ENCODE results near the gene HYAL4. TPM values are rescaled to one million over a fixed set of nuclear protein-coding genes. Genes with fewer than 3 reads are reported as not detected.
"Not testable (repeated sequence)": the region's sequence is repeated elsewhere in the genome, so short reads cannot be mapped to it uniquely, and the experiment has no call there.

The HYAL4 gene
- total RNA-seq, 4 donors from 2014 or later: 0.95 to 2.8 (median 1.9) TPM

- Histone ChIP-seq H3K36me3 (no peaks in the 10 kb centered on the region), H3K4me3 (no peak overlapping the region), H3K4me1 (peaks cover 3% of the 10 kb centered on the region), H3K9me3 (no peaks in the 10 kb centered on the region), H3K27me3 (no peaks in the 10 kb centered on the region), H3K27ac (no peak overlapping the region)
- TF ChIP-seq CTCF (IDR thresholded peaks at IDR 0.05): no peak
- no peak for TF ChIP-seq EP300 (IDR thresholded peaks at IDR 0.05)
- TF ChIP-seq POLR2AphosphoS5 (IDR thresholded peaks at IDR 0.05): no peak
- no peak for TF ChIP-seq POLR2A (IDR thresholded peaks at IDR 0.05)
- DNase-seq (ENCODE audit: low spot score in 2 of 2): no peak
- WGBS: 81% methylated on average over 1 of the region's 1 CpG
Observed at GRCh38 chr7:123847868-123848267, 2.9 kb downstream of the HYAL4 start.

DNA sequence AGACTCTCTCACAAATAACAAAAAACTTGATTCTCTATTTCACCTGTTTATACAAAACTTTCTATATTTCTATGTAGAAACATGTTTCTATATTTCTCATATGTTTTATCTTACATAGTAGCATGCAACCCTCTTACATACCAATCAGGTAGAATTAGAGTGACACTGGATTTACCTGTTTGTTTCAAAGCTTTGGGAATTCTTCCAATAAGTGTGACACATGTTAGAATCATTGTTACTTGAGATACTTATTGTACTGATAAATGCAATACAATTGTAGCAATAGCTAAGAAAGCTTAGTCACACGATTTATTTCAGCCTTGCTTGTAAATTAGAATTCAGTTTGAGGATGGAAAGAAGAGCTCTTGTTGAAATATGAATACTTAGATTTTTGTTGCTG, 4.9 kb downstream of the HYAL4 start:
- H3K4me3 ChIP-seq: no peak overlapping the region
- H3K4me1 ChIP-seq: peaks cover 3% of the 10 kb centered on the region
- TF ChIP-seq POLR2A (IDR thresholded peaks at IDR 0.05) (no peak), EP300 (IDR thresholded peaks at IDR 0.05) (no peak), CTCF (IDR thresholded peaks at IDR 0.05) (no peak), POLR2AphosphoS5 (IDR thresholded peaks at IDR 0.05) (no peak)
- no peaks in the 10 kb centered on the region for H3K27me3 ChIP-seq
- H3K36me3 ChIP-seq: no peaks in the 10 kb centered on the region
- H3K27ac ChIP-seq: no peak overlapping the region
- 71% methylated on average over 1 of the region's 1 CpG for WGBS
- no peak for DNase-seq (ENCODE audit: low spot score in 2 of 2)
- no peaks in the 10 kb centered on the region for H3K9me3 ChIP-seq

- H3K27me3 ChIP-seq; DNase-seq (ENCODE audit: low spot score in 2 of 2); H3K9me3 ChIP-seq; H3K36me3 ChIP-seq; H3K4me1 ChIP-seq; H3K4me3 ChIP-seq; H3K27ac ChIP-seq: not testable (repeated sequence)
- 92% methylated on average over 5 of the region's 5 CpGs for WGBS
Observed at GRCh38 chr7:123851404-123851803, 6.4 kb downstream of the HYAL4 start.

DNA sequence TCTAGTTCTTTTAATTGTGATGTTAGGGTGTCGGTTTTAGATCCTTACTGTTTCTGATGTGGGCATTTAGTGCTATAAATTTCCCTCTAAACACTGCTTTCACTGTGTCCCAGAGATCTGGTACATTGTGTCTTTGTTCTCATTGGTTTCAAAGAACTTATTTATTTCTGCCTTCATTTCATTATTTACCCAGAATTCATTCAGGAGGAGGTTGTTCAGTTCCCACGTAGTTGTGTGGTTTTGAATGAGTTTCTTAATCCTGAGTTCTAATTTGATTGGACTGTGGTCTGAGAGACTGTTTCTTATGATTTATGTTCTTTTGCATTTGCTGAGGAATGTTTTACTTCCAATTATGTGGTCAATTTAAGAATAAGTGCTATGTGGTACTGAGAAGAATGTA, 9.3 kb downstream of the HYAL4 start:
- WGBS: 72% methylated on average over 2 of the region's 2 CpGs

GRCh38 chr7:123856428-123856827, 11.5 kb downstream of the HYAL4 start:
- not testable (repeated sequence) for H3K4me3 ChIP-seq; H3K27me3 ChIP-seq; H3K9me3 ChIP-seq; H3K27ac ChIP-seq; H3K36me3 ChIP-seq; H3K4me1 ChIP-seq; DNase-seq (ENCODE audit: low spot score in 2 of 2)
- 40% methylated on average over 1 of the region's 1 CpG for WGBS

More for the DNA sequence above, 9.3 kb downstream of the HYAL4 start:
- not testable (repeated sequence) for H3K36me3 ChIP-seq; H3K27me3 ChIP-seq; H3K4me1 ChIP-seq; H3K9me3 ChIP-seq; H3K27ac ChIP-seq; H3K4me3 ChIP-seq; DNase-seq (ENCODE audit: low spot score in 2 of 2)

- TF ChIP-seq POLR2AphosphoS5 (IDR thresholded peaks at IDR 0.05): no peak
- no peak for TF ChIP-seq POLR2A (IDR thresholded peaks at IDR 0.05)
- TF ChIP-seq CTCF (IDR thresholded peaks at IDR 0.05): no peak
- no peak for TF ChIP-seq EP300 (IDR thresholded peaks at IDR 0.05)
- no peak overlapping the region for H3K4me3 ChIP-seq
- H3K27me3 ChIP-seq: no peaks in the 10 kb centered on the region
- no peak overlapping the region for H3K27ac ChIP-seq
- no peaks in the 10 kb centered on the region for H3K36me3 ChIP-seq
- DNase-seq (ENCODE audit: low spot score in 2 of 2): no peak
- no peaks in the 10 kb centered on the region for H3K9me3 ChIP-seq
- no peaks in the 10 kb centered on the region for H3K4me1 ChIP-seq
Observed at GRCh38 chr7:123860848-123861247, 15.9 kb downstream of the HYAL4 start.

DNA sequence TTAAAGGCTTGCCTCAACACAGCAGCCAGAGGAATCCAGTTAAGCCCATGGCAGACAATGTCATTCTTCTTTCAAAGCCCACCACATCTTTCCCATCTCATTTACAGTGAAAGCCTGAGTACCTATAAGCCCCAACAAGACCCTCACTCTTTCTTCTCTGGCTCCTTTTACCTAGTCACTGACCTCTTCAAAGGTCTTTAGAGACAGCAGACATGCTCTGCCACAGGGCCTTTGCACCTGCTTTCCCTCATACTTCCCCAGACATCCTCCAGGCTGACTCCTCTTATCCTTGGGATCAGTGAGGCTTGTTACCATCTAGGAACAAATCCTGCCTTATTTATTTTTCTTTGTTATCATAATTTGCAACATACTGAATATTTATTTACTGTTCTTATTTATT, 17.8 kb downstream of the HYAL4 start:
- DNase-seq (ENCODE audit: low spot score in 2 of 2): no peak
- Histone ChIP-seq H3K36me3 (no peaks in the 10 kb centered on the region), H3K27ac (no peak overlapping the region), H3K4me3 (no peak overlapping the region), H3K4me1 (no peaks in the 10 kb centered on the region), H3K27me3 (no peaks in the 10 kb centered on the region), H3K9me3 (no peaks in the 10 kb centered on the region)
- TF ChIP-seq POLR2AphosphoS5 (IDR thresholded peaks at IDR 0.05): no peak
- no peak for TF ChIP-seq CTCF (IDR thresholded peaks at IDR 0.05)
- no peak for TF ChIP-seq POLR2A (IDR thresholded peaks at IDR 0.05)
- TF ChIP-seq EP300 (IDR thresholded peaks at IDR 0.05): no peak

All from suprapubic skin (tissue), 4 donors.